ENCODE data around the gene DLX4.

DLX4 gene

DNA sequence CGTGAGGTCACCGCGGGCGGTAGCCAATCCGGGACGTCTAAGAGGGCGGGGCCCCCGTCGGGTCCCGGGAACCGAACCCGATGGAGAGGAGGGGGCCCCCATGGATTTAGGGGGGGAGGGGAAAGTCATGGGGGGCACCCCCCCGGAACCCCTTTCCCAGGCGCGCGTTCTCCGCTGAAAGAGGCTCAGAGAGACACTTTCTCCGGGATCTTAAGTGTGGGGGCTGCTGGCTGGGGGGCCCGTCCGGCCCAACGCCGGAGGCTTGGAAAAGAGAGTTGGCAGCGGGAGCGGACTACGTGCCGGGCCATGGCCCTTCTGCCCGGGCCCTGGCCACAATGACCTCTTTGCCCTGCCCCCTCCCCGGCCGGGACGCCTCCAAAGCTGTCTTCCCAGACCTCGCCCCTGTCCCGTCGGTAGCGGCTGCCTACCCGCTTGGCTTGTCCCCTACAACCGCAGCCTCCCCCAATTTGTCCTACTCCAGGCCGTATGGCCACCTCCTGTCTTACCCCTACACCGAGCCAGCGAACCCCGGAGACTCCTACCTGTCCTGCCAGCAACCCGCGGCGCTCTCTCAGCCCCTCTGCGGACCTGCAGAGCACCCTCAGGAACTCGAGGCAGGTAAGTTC lies at the start of gene DLX4:
TSS of gene DLX4 (plus strand) at position 57 of the 626 bp plus-strand sequence. CDS start at position 336, 279 bp downstream.
- DNase-seq: no peak

GRCh38 chr17:49920030-49920769 lies 48.8 kb upstream of the DLX4 start:
- DNase-seq: no peak

DNA sequence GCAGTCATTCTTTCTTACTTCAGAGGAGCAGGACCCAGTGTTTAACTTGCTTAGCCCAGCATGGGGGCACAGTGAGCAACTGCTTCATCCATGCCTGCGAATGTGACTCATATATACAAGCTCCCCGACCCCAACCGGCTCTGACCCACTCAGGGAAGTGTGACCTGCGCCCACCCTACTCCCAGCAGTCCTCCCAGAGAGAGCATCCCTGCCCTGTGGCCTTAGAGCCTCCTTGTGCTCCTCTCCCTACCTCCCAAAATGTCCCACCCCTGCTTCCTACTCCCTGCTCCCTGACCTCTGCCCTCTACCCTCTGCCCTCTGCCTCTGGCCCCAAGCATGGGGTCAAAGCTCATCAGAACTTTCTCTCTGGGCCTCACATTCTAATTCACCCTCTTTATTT lies 46.9 kb upstream of the DLX4 start:
- DNase-seq: no peak

- DNase-seq: no peak
Measured at GRCh38 chr17:49924116-49924515, 44.9 kb upstream of the DLX4 start.

GRCh38 chr17:49924589-49924988 lies 44.4 kb upstream of the DLX4 start:
- no peak for DNase-seq

DNA sequence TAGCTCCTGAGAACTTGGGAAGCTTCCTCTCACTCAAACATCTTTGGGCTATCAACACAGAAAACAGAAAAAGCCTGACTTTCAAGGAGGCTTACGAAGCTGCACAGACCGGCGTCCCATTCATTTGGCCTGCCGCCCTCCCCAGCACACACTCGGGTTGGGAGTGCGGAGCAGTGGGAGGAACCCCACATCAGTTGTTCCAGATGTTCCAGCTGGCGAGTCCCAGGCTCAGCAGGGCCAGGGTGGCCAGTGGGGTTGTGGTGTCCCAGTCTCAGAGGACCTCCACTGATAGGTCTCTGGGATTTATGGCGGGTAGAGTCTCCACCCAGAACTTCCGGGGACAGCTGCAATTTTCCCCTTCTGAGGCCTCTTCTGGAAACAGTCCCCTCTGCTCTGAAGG lies 43.1 kb upstream of the DLX4 start:
- no peak for DNase-seq

- no peak for DNase-seq
Measured at GRCh38 chr17:49926886-49927285, 42.1 kb upstream of the DLX4 start.

DNA sequence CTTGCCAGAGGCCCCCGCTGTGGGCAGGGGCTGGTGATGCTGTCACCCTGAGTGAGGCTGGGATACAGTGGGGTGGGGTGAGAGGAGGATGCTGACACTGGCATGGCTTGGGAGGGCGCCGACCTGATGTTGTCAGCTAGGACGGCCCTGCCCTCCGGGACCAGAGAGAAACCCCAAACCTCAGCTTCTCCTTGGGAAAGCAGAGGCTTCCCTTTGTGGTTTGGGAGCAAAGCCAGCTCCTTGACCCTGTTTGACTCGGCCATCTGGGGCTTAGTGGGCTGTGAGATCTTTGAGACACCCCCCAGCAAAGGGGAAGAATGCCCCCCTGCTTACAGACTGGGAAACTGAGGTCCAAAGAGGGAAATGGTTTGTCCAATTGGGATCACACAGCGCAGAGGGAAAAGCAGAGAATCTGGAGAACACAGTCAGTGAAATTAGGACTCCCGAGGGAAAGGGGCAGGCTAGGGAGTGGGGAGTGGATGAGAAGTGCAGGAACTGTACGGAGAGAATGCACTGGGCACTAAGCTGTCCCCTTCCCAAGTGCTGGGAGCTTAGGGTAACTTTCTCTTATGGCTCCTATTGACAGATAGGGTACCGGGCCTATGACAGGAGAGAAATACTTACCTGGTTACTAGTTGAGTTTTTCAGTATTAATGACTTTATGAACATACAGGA lies 40.7 kb upstream of the DLX4 start:
- no peak for DNase-seq

DNA sequence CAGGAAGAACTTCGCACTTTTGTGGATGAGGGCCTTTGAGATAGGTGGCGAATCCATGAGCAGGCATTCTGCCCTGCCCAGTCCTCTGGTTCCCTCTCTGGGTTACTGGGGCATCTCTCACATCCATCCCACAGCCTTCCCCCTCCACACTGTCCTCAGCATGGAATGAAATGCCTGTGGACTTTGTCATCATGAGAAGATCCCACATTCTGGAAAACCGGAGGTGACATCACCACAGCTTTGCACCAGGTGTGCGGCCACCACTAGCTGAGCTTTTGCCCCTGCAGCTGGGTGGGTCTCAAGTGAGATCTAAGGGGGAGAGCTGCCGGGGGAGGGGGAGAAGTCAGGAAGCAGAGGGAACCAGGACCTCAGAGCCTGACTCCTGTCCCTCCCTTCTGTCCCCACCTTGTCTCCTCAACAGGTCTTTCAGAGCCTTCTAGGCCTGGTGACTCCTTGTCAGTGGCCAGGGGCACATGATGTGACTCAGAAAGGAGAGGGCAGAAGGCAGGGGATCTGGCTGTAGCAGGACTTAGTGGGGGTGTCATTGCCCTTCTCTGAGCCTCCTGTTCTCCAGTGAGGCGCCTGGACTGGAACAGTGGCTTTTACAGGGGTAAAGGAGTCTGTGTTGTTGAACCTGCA lies 40.0 kb upstream of the DLX4 start:
- no peak for DNase-seq

DNA sequence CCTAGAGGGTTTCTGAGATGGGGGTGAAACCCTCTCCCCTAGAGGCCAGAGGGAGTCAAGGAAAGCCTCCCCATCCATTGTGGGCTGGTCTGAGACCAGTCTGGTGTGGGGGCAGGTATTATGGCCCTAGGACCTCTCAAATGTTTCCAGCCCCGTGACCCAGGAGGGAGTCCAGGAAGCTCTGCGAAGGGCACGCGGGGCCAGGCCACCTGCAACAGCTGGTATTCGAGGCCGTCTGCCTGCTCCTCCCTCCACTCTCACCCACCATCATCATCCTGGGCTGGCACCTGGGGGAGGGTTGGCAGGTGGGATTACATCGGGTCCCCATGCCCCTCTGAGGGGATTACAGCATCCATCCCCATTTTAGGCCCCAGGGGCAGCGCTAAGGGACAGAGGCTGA lies 38.1 kb upstream of the DLX4 start:
- no peak for DNase-seq

DNA sequence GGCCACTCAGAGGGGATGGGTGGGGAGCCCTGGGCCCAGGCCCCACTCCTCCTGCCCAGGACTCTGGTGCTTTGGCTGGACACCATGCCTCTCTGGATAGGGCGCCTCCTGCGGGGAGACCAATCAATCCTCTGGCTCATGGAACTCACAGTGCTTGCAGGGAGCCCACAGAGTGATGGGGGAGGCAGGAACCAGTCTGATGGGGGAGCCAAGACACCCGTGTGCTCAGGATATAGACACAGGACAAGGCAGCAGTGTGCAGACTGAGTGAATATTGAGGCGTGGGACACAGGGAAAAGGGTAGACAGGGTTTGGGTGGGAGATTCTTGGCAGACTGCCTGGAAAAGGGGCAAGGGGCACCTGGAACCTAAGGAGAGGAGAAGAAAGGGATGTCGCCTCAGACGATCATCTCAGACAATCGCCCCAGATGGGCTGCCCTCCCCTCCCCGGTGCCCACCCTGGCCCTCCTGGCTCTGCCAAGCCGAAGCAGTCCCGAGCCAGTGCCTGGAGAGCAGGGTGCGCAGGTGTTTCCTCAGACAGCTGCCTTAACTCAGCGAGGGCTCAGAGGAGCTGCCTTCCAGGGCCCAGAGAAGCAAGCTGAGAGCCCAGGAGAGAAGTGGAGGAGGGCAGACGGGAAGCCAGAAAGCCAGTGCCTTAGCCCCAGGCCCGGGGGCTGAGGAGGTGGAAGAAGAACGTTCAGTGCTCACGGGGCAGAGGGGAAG lies 37.4 kb upstream of the DLX4 start:
- DNase-seq: no peak

DNA sequence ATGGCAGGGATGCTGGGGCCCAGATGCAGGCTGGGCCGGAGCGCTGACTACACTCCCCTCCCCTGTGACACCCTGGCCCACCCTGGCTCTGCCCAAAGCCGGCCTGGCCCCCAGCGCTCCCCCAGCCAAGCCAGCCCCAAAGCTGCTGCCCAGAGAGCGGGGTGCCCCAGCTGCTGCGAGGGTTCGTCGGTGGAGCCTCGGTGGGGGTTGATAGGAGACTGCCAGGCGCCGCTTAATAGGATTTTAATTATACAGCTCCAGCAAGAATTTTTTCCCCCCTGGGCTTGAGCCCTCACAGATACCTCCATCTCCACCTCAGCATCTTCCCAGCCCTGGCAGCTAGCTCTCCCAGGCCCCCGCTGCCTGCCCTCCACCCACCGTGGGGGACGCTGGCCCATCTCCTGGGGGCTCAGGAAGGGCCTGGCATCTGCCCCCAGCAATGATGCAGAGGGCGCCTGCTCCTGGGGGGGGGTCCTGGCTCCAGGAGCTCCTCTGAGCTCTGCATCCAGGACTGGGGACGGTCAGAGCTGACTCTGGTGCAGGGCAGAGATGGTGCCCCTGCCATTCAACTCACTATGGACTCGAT lies 36.8 kb upstream of the DLX4 start:
- no peak for DNase-seq

DNA sequence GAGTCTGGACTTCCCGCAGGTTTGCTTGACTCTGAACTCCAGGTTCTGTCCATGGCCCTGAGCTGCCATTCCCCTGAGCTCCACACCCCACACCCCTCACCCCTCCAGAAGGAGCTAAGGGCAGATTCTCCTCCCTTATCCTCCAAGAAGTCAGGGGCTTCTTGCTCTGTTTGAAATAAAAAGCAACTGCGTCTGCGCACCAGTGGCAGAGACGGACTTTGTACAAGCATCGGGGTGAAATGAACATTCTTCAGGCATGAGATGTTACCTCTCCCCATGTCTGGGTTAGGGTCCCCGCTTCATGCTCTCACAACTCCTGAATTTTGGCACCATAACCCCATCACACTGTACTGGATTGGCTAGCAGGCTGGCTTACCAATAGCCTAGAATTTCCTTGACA lies 36.1 kb upstream of the DLX4 start:
- no peak for DNase-seq

- no peak for DNase-seq
Measured at GRCh38 chr17:49935526-49936210, 33.3 kb upstream of the DLX4 start.

DNA sequence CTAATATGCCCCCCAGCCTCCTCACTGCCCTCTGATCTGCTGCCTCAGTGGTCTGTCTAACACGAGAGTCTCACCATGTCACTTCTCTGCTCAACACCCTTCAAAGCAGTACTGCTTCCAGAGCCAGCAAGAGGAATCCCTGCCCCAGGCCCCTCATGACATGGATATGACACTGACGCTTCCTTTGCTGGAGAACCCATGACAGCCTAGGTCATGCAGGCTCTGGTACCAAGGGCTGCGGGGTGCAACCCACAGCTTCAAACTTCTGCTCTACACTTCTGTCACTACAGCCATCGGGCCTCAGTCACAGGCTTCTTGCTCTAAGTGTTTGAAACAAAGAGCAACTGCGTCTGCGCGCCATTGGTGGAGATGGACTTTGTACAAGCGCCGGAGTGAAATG lies 32.6 kb upstream of the DLX4 start:
- DNase-seq: no peak

- DNase-seq: no peak
Measured at GRCh38 chr17:49939318-49939717, 29.7 kb upstream of the DLX4 start.

DNA sequence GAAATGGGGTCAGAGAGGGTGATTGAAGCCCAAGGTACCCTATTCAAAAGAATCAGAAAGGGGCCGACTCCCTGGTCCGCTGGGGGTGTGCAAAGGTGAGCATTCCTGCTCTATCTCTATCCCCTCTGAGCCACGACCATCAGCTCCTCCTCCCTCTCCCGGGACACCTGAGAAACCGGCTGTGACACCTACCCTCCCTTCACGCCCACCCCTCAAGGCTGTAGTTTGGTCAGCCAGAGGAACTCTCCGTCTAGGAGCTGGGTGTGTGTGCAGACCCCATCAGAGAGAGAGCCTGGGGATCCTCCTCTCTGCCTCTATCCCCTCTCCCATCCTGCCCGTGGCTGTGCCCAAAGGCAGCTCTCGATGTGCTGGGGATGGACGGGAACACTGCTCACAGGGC lies 27.6 kb upstream of the DLX4 start:
- DNase-seq: no peak

DNA sequence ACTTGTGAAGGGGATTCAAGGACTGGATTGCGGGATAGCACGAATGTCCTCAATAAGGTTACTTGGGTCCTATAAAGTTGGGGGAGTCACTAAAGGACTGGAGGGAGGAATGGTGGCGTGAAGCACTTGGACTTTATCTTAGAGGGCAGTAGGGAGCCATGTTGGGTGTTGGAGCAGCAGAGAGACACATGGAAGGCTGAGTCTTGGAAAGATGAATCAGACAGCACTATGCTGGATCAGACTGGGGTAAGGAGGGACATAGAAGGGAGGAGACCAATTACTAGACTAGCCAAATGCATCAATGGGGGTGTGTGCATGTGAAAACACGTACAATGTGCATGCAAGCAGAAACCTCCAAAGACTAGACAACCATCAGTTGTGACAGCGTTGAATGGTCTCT lies 26.0 kb upstream of the DLX4 start:
- no peak for DNase-seq

DNA sequence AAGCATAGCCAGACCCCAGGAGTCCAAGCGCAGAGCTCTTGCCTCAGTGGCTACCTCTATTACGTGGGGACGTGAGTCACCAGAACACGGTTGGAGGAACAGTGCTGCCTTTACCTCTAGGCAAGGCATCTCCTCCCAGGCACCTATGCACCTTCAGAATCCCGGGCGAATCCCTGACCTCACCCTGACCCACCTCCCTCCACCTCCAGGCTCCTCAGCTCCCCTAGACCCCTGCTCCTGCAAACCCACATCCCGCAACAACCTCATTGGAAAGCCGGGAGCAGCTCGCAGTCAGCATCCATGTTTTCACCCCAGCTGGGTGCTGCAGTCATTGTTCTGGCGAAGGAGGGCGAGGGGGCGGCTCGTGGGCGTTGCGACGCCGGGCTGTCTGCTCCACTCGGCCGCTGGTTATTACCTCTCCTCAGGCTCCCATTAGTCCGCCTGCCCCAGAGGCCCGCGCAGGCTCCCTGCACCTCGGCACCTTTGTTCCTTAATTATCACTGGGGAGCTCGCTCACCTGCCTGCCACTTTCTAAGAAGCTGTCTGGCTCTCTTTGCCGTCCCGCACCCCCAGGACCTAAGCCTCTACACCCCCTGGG lies 24.6 kb upstream of the DLX4 start:
- no peak for DNase-seq

DNA sequence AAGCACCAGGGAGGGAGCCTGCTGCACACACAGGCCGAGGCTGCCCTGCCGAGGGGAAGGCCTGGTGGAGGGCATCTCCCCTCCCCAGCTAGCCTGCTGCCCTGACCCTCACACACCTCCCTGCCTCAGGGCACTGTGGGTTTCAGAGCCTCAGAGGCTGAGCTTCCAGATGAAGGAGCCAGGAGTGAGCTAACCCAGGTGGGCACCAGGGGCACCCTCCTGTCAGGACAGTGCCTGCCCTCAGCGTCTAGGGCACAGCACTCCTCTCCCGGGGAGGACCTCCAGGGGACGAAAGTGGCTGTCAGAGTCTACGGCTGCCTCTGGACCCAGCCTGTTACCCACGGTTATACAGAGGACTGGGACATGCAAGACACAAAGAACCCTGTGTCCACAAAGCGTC lies 22.8 kb upstream of the DLX4 start:
- no peak for DNase-seq

DNA sequence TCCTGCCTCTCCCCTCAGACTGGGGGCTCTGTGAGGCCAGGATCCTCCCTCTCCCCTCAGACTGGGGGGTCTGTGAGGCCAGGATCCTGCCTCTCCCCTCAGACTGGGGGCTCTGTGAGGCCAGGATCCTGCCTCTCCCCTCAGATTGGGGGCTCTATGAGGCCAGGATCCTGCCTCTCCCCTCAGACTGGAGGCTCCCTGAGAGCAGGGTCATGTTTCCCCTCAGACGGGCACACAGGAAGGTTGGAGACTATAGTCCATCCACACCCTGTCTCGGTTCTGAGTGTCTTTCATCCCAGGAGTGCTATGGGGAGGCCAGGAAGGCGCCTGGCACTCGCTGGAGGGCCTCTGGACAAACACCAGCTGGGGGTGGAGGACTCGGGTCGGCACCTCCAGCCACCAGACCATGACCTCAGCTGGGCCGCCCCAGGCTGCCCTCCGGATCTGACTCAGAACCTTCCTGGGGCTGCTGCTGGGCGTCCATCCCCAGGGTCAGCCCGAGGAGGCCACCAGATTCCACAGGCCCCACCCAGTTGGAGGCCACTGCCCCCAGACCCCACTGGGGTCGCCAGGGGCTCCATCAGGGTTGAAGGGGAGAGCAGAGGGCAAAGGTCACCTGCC lies 21.9 kb upstream of the DLX4 start:
- no peak for DNase-seq
